Measurements from ENCODE around the gene ZNF385B. TPM values are rescaled to one million over a fixed set of nuclear protein-coding genes. Genes with fewer than 3 reads are reported as not detected.
A peak's percentile ranks its signal among the peaks of the same experiment; 100 is the strongest.

ZNF385B gene
- total and polyA plus RNA-seq, 4 donors, result 3.0 to 7.2 (median 3.9) TPM

DNA sequence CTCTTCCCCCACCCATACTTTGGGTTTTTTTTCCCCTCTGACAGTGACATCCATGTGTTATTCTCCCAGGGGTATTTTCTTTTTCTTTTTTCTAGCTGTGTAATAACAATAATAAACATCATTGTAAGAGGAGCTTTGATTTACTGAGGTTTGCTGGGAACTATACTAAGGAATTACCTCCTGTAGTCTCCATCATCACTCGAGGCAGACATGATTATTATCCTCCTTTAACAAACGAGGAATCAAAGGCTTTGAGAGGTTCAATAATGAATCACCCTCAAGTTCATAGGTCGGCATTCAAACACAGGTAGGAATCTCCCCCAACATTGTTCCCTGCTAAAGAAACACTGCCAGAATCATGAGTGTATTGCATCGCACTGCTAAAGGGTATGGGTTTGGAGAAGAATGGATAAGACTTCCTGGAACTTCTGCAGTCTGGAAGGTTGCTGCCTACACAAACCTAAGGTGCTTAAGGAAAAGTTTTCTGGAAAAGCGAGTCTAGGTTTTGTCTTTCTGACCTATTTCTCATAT is 336.5 kb downstream of the ZNF385B start:
- Histone ChIP-seq H3K4me3 (ENCODE audit: low read depth in 1 of 3, low read length in 3 of 3) (no peak overlapping the region), H3K27ac (ENCODE audit: low read depth in 1 of 2, low read length in 2 of 2) (no peak overlapping the region), H3K9ac (ENCODE audit: low read depth in 1 of 2, low read length in 2 of 2) (no peak overlapping the region), H3K9me3 (ENCODE audit: control insufficient read depth in 4 of 4, low read length in 3 of 4) (no peaks in the 10 kb centered on the region), H3K27me3 (ENCODE audit: control insufficient read depth in 4 of 4, insufficient read depth in 4 of 4, low read length in 3 of 4) (no peaks in the 10 kb centered on the region), H3K4me1 (ENCODE audit: control insufficient read depth in 4 of 4, insufficient read depth in 4 of 4, low read length in 3 of 4) (peaks cover 0 to 10% (median 3%) of the 10 kb centered on the region in 4 donors), H3K36me3 (ENCODE audit: control insufficient read depth in 4 of 4, insufficient read depth in 3 of 4, low read depth in 1 of 4, low read length in 3 of 4) (peaks cover 0 to 5% (median 0%) of the 10 kb centered on the region in 4 donors)
- 76% methylated on average over 5 of the region's 5 CpGs for WGBS
- DNase-seq (ENCODE audit: low spot score), result no peak
- TF ChIP-seq, protein P1, sequence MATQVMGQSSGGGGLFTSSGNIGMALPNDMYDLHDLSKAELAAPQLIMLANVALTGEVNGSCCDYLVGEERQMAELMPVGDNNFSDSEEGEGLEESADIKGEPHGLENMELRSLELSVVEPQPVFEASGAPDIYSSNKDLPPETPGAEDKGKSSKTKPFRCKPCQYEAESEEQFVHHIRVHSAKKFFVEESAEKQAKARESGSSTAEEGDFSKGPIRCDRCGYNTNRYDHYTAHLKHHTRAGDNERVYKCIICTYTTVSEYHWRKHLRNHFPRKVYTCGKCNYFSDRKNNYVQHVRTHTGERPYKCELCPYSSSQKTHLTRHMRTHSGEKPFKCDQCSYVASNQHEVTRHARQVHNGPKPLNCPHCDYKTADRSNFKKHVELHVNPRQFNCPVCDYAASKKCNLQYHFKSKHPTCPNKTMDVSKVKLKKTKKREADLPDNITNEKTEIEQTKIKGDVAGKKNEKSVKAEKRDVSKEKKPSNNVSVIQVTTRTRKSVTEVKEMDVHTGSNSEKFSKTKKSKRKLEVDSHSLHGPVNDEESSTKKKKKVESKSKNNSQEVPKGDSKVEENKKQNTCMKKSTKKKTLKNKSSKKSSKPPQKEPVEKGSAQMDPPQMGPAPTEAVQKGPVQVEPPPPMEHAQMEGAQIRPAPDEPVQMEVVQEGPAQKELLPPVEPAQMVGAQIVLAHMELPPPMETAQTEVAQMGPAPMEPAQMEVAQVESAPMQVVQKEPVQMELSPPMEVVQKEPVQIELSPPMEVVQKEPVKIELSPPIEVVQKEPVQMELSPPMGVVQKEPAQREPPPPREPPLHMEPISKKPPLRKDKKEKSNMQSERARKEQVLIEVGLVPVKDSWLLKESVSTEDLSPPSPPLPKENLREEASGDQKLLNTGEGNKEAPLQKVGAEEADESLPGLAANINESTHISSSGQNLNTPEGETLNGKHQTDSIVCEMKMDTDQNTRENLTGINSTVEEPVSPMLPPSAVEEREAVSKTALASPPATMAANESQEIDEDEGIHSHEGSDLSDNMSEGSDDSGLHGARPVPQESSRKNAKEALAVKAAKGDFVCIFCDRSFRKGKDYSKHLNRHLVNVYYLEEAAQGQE (IDR thresholded peaks at IDR 0.05), result no peak
- TF ChIP-seq YY1 (IDR thresholded peaks at IDR 0.05), result no peak

GRCh38 chr2:179521944-179522343 is 339.5 kb downstream of the ZNF385B start:
- Histone ChIP-seq H3K4me1 (ENCODE audit: control insufficient read depth in 4 of 4, insufficient read depth in 4 of 4, low read length in 3 of 4) (peaks cover 0 to 10% (median 2%) of the 10 kb centered on the region in 4 donors), H3K4me3 (ENCODE audit: low read depth in 1 of 3, low read length in 3 of 3) (no peak overlapping the region), H3K9ac (ENCODE audit: low read depth in 1 of 2, low read length in 2 of 2) (peak overlapping the region in 1 of 2 donors; percentile 19), H3K27ac (ENCODE audit: low read depth in 1 of 2, low read length in 2 of 2) (no peak overlapping the region), H3K9me3 (ENCODE audit: control insufficient read depth in 4 of 4, low read length in 3 of 4) (no peaks in the 10 kb centered on the region), H3K36me3 (ENCODE audit: control insufficient read depth in 4 of 4, insufficient read depth in 3 of 4, low read depth in 1 of 4, low read length in 3 of 4) (peaks cover 0 to 8% (median 1%) of the 10 kb centered on the region in 4 donors), H3K27me3 (ENCODE audit: control insufficient read depth in 4 of 4, insufficient read depth in 4 of 4, low read length in 3 of 4) (no peaks in the 10 kb centered on the region)
- 26% methylated on average over 1 of the region's 1 CpG for WGBS
- DNase-seq (ENCODE audit: low spot score), result no peak
- TF ChIP-seq ATF3 (IDR thresholded peaks at IDR 0.05) (peak; percentile 36), MAX (IDR thresholded peaks at IDR 0.05) (no peak), JUND (IDR thresholded peaks at IDR 0.05) (peak in 1 of 2 donors; percentile 12), ZBTB33 (IDR thresholded peaks at IDR 0.05) (no peak), EGR1 (IDR thresholded peaks at IDR 0.05; ENCODE audit: low read depth in 2 of 2) (no peak), TAF1 (conservative IDR thresholded peaks at IDR 0.05) (no peak), HNF4A (conservative IDR thresholded peaks at IDR 0.05) (peak; percentile 28 to 45), FOXA2 (IDR thresholded peaks at IDR 0.05) (no peak), RAD21 (IDR thresholded peaks at IDR 0.05) (peak in 1 of 2 donors; percentile 12), RXRA (IDR thresholded peaks at IDR 0.05) (no peak), NR2F2 (IDR thresholded peaks at IDR 0.05) (no peak), SP1 (IDR thresholded peaks at IDR 0.05) (no peak), YY1 (IDR thresholded peaks at IDR 0.05) (no peak), HNF4G (IDR thresholded peaks at IDR 0.05) (no peak)
